OCI-LY1 (cell line): Measurements from ENCODE around the gene ITGB7.

ENCODE experiments used
- EZH2 ChIP-seq: fragments of 200-600 bp; sonication (generic), shearing (Covaris generic); IDR thresholded peaks from 2 replicates; pipeline ENCODE4 v1.8.0; 2017; ENCODE audit warnings: borderline replicate concordance, mixed run types, mild to moderate bottlenecking, antibody characterized with exemption, low read length, moderate library complexity, mixed read lengths
- TF ChIP-seq, protein P1 (sequence below): fragments of 200-600 bp; sonication (generic), shearing (Covaris generic); IDR thresholded peaks from 2 replicates; pipeline ENCODE4 v1.5.1; 2017; ENCODE audit warnings: mild to moderate bottlenecking, antibody characterized with exemption, low read length, moderate library complexity, mixed read lengths

DNA sequence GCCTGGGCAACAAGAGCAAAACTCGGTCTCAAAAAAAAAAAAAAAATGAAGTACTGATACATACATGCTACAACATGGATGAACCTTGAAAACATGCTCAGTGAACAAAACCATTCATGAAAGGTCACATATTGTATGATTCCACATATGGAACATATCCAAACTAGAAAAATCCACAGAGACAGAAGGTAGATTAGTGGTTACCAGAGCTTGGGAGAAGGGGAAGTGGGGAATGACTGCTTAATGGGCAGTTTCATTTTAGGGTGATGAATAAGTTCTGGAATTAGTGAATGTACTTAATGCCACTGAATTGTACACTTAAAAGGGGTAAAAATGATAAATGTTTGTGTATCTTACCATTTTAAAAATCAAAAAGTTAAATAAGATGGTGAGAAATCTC is 2.7 kb downstream of the ITGB7 start:
- TF ChIP-seq, protein P1, sequence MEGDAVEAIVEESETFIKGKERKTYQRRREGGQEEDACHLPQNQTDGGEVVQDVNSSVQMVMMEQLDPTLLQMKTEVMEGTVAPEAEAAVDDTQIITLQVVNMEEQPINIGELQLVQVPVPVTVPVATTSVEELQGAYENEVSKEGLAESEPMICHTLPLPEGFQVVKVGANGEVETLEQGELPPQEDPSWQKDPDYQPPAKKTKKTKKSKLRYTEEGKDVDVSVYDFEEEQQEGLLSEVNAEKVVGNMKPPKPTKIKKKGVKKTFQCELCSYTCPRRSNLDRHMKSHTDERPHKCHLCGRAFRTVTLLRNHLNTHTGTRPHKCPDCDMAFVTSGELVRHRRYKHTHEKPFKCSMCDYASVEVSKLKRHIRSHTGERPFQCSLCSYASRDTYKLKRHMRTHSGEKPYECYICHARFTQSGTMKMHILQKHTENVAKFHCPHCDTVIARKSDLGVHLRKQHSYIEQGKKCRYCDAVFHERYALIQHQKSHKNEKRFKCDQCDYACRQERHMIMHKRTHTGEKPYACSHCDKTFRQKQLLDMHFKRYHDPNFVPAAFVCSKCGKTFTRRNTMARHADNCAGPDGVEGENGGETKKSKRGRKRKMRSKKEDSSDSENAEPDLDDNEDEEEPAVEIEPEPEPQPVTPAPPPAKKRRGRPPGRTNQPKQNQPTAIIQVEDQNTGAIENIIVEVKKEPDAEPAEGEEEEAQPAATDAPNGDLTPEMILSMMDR = no peak
- TF ChIP-seq EZH2 = no peak
